Lung (tissue), 16 donors: Measurements from ENCODE around the gene BPIFB2. TPM values are rescaled to one million over a fixed set of nuclear protein-coding genes. Genes with fewer than 3 reads are reported as not detected.

Experiments used
- ATAC-seq: fragments of 200-7000 bp; cut with Tn5 transposase; one replicate; pipeline ENCODE4 v1.9.1; 2020; ENCODE audit warnings: moderate number of reproducible peaks; ENCODE audit not compliant: insufficient read depth, low FRiP score
- DNase-seq, 3 donors: peaks; one replicate each; pipeline ENCODE4 v3.0.0-alpha.2; 2013 to 2017
- H3K27ac ChIP-seq, 2 donors: one replicate each; pipeline ENCODE4 v1.5.1; 2013; ENCODE audit warnings: mild to moderate bottlenecking in 2 of 2, moderate library complexity in 2 of 2, control low read depth in 1 of 2, inconsistent platforms in 1 of 2, low read depth in 1 of 2, low read length in 1 of 2
- H3K27me3 ChIP-seq, 3 donors: one replicate each; pipeline ENCODE4 v1.5.1; 2013; ENCODE audit warnings: low read length in 2 of 3; ENCODE audit not compliant: control insufficient read depth in 3 of 3, insufficient read depth in 3 of 3
- H3K36me3 ChIP-seq, 4 donors: one replicate each; pipeline ENCODE4 v1.5.1; 2013; ENCODE audit warnings: low read length in 4 of 4, mild to moderate bottlenecking in 1 of 4, moderate library complexity in 1 of 4; ENCODE audit not compliant: control insufficient read depth in 4 of 4, insufficient read depth in 4 of 4
- H3K4me1 ChIP-seq, 5 donors: one replicate each; pipeline ENCODE4 v1.5.1; 2013; ENCODE audit warnings: low read length in 5 of 5, mild to moderate bottlenecking in 2 of 5, moderate library complexity in 1 of 5; ENCODE audit not compliant: control insufficient read depth in 5 of 5, insufficient read depth in 5 of 5
- H3K4me3 ChIP-seq: one replicate; pipeline ENCODE4 v1.5.1; 2013; ENCODE audit warnings: mild to moderate bottlenecking, control low read depth, moderate library complexity
- H3K9ac ChIP-seq, 2 donors: one replicate each; pipeline ENCODE4 v1.5.1; 2013; ENCODE audit warnings: low read length in 2 of 2, control low read depth in 1 of 2; ENCODE audit not compliant: insufficient read depth in 1 of 2
- H3K9me3 ChIP-seq, 4 donors: one replicate each; pipeline ENCODE4 v1.5.1; 2013; ENCODE audit warnings: low read length in 3 of 4, mild to moderate bottlenecking in 1 of 4, moderate library complexity in 1 of 4; ENCODE audit not compliant: control insufficient read depth in 4 of 4, insufficient read depth in 3 of 4
- CTCF ChIP-seq: IDR thresholded peaks from 2 replicates; pipeline ENCODE4 v1.5.1; 2012; ENCODE audit warnings: mild to moderate bottlenecking; ENCODE audit errors: control extremely low read depth, extremely low read depth
- WGBS, 2 donors: extraction: QIAGEN DNeasy Blood & Tissue Kit; methylation state at CpG; one replicate each; pipeline ENCODE4 v1.1.7; 2013; 5-methylcytosine and 5-hydroxymethylcytosine counted together
- long read RNA-seq, 5 donors: transcript quantifications; one replicate each; lab custom pipeline, GENCODE V29; 2026
- polyA plus RNA-seq, 2 donors: library from polyadenylated mRNA; stranded (reverse); fragments of 200-250 nt; gene quantifications; one replicate each; pipeline ENCODE4 v1.2.1, GENCODE V29; 2013
- total RNA-seq, 2 donors: library from RNA; depleted of rRNA in 1 of 2; stranded (reverse); fragments of >200 nt in 1 of 2; gene quantifications; one replicate each; pipeline ENCODE4 v1.2.1, GENCODE V29; 2014 to 2021
- donor health status: control.
- donor health status: control.
- donor health status: Bipolar disorder and iron deficiency.
- donor health status: healthy.
- donor health status: DM: yes; HTN: yes; CAD: no.

BPIFB2 gene, protein sequence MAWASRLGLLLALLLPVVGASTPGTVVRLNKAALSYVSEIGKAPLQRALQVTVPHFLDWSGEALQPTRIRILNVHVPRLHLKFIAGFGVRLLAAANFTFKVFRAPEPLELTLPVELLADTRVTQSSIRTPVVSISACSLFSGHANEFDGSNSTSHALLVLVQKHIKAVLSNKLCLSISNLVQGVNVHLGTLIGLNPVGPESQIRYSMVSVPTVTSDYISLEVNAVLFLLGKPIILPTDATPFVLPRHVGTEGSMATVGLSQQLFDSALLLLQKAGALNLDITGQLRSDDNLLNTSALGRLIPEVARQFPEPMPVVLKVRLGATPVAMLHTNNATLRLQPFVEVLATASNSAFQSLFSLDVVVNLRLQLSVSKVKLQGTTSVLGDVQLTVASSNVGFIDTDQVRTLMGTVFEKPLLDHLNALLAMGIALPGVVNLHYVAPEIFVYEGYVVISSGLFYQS
- 1 to 10 TPM; 2.3 to 3.0 TPM for total RNA-seq
- polyA plus RNA-seq = under 1 TPM; 0.41 to 0.89 TPM
- long read RNA-seq, donor 1 = 0 reads
- long read RNA-seq, donor 2 = 0 reads
- long read RNA-seq, donor 3 = 0 reads
- long read RNA-seq, donor 4 = 0 reads
- long read RNA-seq, donor 5 = 0 reads

GRCh38 chr20:33007376-33008335, at the start of gene BPIFB2:
Gene BPIFB2 (plus strand): TSS chr20:33007704. CDS start chr20:33008575, 871 bp downstream.
- no peak within 1 kb of the TSS for H3K9ac ChIP-seq
- no peak for TF ChIP-seq CTCF
- no peak within 1 kb of the TSS for H3K27ac ChIP-seq
- peaks cover 0 to 6% (median 1%) of the 10 kb centered on the region in 4 donors for H3K9me3 ChIP-seq
- no peaks in the 10 kb centered on the region for H3K4me1 ChIP-seq
- ATAC-seq = no peak
- WGBS, 2 donors = 89 to 90% methylated on average over 11 of the region's 11 CpGs
- no peak for DNase-seq
- no peaks in the 10 kb centered on the region for H3K27me3 ChIP-seq
- no peak within 1 kb of the TSS for H3K4me3 ChIP-seq
- H3K36me3 ChIP-seq = no peaks in the 10 kb centered on the region

DNA sequence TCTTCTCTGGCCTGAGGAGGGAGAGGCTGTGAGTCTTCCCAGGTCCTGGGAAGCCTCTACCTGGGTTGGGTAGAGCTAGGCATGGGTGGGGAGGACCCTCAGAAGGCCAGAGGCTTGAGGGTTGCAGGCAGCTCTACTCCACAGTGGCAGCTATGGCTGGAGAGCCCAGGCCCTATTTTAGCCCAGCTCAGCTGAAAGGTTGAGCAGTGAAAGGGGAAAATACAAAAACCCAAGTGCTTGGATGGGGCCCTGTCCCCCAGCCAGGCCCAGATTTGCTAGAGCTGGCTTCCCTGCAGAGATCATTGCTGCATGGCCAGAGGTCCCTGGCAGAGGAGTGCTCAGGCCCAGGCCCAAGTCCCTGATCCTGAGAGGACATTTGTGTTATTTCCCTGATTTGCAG, 48.9 kb upstream of the BPIFB2 start:
- no peak overlapping the region for H3K4me3 ChIP-seq
- DNase-seq = no peak
- no peak overlapping the region for H3K27ac ChIP-seq
- TF ChIP-seq CTCF = no peak
- no peaks in the 10 kb centered on the region for H3K27me3 ChIP-seq
- no peak overlapping the region for H3K9ac ChIP-seq
- peaks cover 0 to 22% (median 10%) of the 10 kb centered on the region in 4 donors for H3K9me3 ChIP-seq
- ATAC-seq = no peak
- no peaks in the 10 kb centered on the region for H3K36me3 ChIP-seq
- no peaks in the 10 kb centered on the region for H3K4me1 ChIP-seq

DNA sequence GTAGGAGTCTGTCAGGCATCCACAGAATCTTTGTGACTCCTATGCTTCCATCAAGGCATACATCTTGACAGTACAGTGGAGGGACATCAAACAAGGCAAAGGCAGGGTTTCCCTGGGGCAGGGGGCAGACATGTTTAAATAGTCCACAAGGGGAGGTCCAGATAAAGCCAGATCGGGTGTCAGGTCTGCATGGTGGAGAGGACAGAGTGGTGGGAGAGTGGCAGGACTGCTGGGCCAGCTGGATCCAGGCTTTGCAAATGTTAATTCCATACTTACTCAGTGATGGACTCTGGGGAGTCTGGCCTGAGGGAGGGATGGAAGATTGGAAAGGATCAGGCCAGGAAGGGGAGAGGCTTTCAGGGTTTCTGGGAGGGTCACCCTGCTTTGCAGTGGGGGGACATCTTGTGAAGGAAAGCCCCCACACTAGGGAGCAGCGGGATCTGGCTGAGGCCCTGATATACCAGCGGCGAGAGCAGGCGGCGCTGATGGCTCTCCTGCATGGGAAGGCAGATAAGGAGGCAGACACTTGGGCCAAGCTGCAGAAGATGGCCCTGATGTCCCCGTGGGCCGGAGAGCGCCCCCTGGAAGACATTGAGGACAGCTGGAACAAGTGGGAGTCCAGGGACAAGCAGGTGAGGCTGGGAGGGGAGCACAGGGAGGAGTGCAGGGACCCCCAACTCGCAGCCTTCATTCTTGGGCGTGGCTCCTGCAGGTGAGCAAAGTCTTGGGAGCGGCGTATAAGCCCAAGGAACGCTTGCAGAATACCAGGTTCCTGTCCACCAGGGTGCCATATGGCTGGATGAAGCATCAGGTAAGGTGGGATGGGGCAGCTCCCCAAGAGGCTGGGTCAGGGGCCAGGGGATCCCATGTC, 47.9 kb upstream of the BPIFB2 start:
- Histone ChIP-seq H3K27ac (no peak overlapping the region), H3K9me3 (peaks cover 0 to 22% (median 8%) of the 10 kb centered on the region in 4 donors), H3K36me3 (no peaks in the 10 kb centered on the region), H3K4me1 (no peaks in the 10 kb centered on the region), H3K9ac (no peak overlapping the region), H3K27me3 (no peaks in the 10 kb centered on the region), H3K4me3 (no peak overlapping the region)
- ATAC-seq = no peak
- 88 to 91% methylated on average over 14 of the region's 14 CpGs for WGBS, 2 donors
- no peak for TF ChIP-seq CTCF
- DNase-seq = no peak
